Esophagus mucosa (tissue), 1 donor: Measurements from ENCODE around the gene OR13C3. TPM values are rescaled to one million over a fixed set of nuclear protein-coding genes. Genes with fewer than 3 reads are reported as not detected.
A peak's percentile ranks its signal among the peaks of the same experiment; 100 is the strongest.
"Not testable (repeated sequence)": the region's sequence is repeated elsewhere in the genome, so short reads cannot be mapped to it uniquely, and the experiment has no call there.

ENCODE experiments used
- ATAC-seq: fragments of 200-7000 bp; cut with Tn5 transposase; one replicate; pipeline ENCODE4 v1.9.1; 2020
- total RNA-seq: library from RNA; stranded (reverse); gene quantifications from one replicate; pipeline ENCODE4 v1.2.4, GENCODE V29; 2023
- donor health status: DM: yes; HTN: yes; CAD: no.

The OR13C3 gene
- not detected for total RNA-seq

- no peak for ATAC-seq
These were observed at the start of gene OR13C3 for GRCh38 chr9:104536756-104537155. Gene OR13C3 (minus strand): TSS chr9:104536856. CDS start chr9:104536723, 133 bp downstream.

- ATAC-seq = no peak
These were observed 43.9 kb upstream of the OR13C3 start for GRCh38 chr9:104580562-104580961.

- ATAC-seq = no peak
These were observed 40.6 kb upstream of the OR13C3 start for GRCh38 chr9:104577263-104577662.

GRCh38 chr9:104575456-104575855 lies 38.8 kb upstream of the OR13C3 start:
- ATAC-seq = no peak

- no peak for ATAC-seq
These were observed 36.0 kb upstream of the OR13C3 start for GRCh38 chr9:104572612-104573011.

- no peak for ATAC-seq
These were observed 32.2 kb upstream of the OR13C3 start, which contains the start of gene OR13C8 for GRCh38 chr9:104568868-104569267. Gene OR13C8 (plus strand): TSS chr9:104569168. CDS start chr9:104569168, 0 bp downstream.

GRCh38 chr9:104564358-104564757 lies 27.7 kb upstream of the OR13C3 start:
- no peak for ATAC-seq

- ATAC-seq = no peak
These were observed 20.4 kb upstream of the OR13C3 start for GRCh38 chr9:104556830-104557634.

GRCh38 chr9:104555521-104555920 lies 18.9 kb upstream of the OR13C3 start:
- ATAC-seq = no peak

GRCh38 chr9:104553261-104553660 lies 16.6 kb upstream of the OR13C3 start:
- ATAC-seq = no peak

- ATAC-seq = no peak
These were observed 8.0 kb upstream of the OR13C3 start for GRCh38 chr9:104544644-104545043.

- ATAC-seq = no peak
These were observed 2.6 kb upstream of the OR13C3 start for GRCh38 chr9:104539275-104539674.

GRCh38 chr9:104527109-104527508 lies 9.5 kb downstream of the OR13C3 start, which contains the start of gene OR13C4:
Gene OR13C4 (minus strand): TSS chr9:104527209. CDS start chr9:104527209, 0 bp downstream.
- no peak for ATAC-seq

- not testable (repeated sequence) for ATAC-seq
These were observed 16.4 kb downstream of the OR13C3 start for GRCh38 chr9:104520241-104520640.

- ATAC-seq = no peak
These were observed 21.8 kb downstream of the OR13C3 start for GRCh38 chr9:104514901-104515300.

- ATAC-seq = peak; percentile 42
These were observed 30.1 kb downstream of the OR13C3 start for GRCh38 chr9:104506565-104506964.

GRCh38 chr9:104503963-104504362 lies 32.7 kb downstream of the OR13C3 start, which contains the start of gene OR13F1:
Gene OR13F1 (plus strand): TSS chr9:104504263. CDS start chr9:104504263, 0 bp downstream.
- ATAC-seq = no peak

GRCh38 chr9:104503440-104503839 lies 33.2 kb downstream of the OR13C3 start:
- ATAC-seq = no peak

GRCh38 chr9:104494808-104495207 lies 41.8 kb downstream of the OR13C3 start:
- no peak for ATAC-seq

Other genes with a start within 250 kb of the OR13C3 start
- not detected for gene OR13F1, start 32.6 kb downstream of the OR13C3 start, total RNA-seq
- not detected for gene OR13C4, start 9.6 kb downstream of the OR13C3 start, total RNA-seq
- gene OR13C8, start 32.3 kb upstream of the OR13C3 start, total RNA-seq = not detected
- not detected for gene OR13C5, start 62.6 kb upstream of the OR13C3 start, total RNA-seq
- gene OR13C2, start 68.8 kb upstream of the OR13C3 start, total RNA-seq = not detected
- not detected for gene OR13C9, start 81.3 kb upstream of the OR13C3 start, total RNA-seq
- gene OR13D1, start 157.7 kb upstream of the OR13C3 start, total RNA-seq = not detected
- 22.9 TPM for gene NIPSNAP3A, start 210.8 kb upstream of the OR13C3 start, total RNA-seq
- gene NIPSNAP3B, start 227.3 kb upstream of the OR13C3 start, total RNA-seq = 0.76 TPM